ENCODE results near the gene DHX38. TPM values are rescaled to one million over a fixed set of nuclear protein-coding genes. Genes with fewer than 3 reads are reported as not detected.
A peak's percentile ranks its signal among the peaks of the same experiment; 100 is the strongest.

DHX38 gene
- polyA plus RNA-seq, 4 donors = 40.6 to 63.7 (median 55.9) TPM

DNA sequence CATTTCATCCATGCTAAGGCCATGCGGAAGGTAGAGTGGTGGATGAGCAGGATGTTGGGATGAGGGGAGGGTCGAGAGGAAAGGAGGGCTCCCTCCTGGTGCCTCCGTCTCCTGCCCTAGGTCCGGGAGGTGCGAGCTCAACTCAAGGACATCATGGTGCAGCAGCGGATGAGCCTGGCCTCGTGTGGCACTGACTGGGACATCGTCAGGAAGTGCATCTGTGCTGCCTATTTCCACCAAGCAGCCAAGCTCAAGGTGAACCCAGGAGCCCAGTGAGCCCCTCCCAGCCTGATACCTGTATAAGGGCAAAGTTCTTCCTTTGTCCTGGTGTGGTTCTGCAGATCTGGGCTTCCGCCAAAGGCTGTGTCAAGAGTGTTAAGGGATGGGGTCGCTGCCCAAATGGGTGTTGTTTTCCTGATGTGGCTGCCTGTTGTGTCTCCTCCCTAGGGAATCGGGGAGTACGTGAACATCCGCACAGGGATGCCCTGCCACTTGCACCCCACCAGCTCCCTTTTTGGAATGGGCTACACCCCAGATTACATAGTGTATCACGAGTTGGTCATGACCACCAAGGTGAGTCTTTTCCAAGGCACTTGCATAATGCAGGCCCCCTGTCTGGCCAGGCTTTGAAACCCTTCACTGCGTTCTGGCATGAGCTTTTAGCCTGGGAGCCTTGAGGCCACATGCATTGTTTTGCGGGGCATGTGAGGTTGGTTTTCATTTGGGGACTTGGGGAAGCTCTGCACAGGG lies 14.9 kb downstream of the DHX38 start:
- DNase-seq (peak in 1 of 2 donors; percentile 36), FAIRE-seq (no peak)
- no peak overlapping the region for H3K27ac ChIP-seq (ENCODE audit: low read depth in 1 of 3, low read length in 2 of 3)
- no peaks in the 10 kb centered on the region for H3K27me3 ChIP-seq (ENCODE audit: control insufficient read depth in 3 of 3, insufficient read depth in 3 of 3, low read length in 3 of 3)
- WGBS, 3 donors = 74 to 80% (median 77%) methylated on average over 16 of the region's 16 CpGs
- peaks cover 27 to 94% (median 54%) of the 10 kb centered on the region in 3 donors for H3K36me3 ChIP-seq (ENCODE audit: control insufficient read depth in 3 of 3, insufficient read depth in 2 of 3, low read depth in 1 of 3, low read length in 3 of 3)
- H3K4me3 ChIP-seq (ENCODE audit: low read depth in 1 of 3, low read length in 3 of 3) = no peak overlapping the region
- no peaks in the 10 kb centered on the region for H3K4me1 ChIP-seq (ENCODE audit: control insufficient read depth in 3 of 3, insufficient read depth in 2 of 3, low read depth in 1 of 3, low read length in 2 of 3)
- H3K9me3 ChIP-seq (ENCODE audit: control insufficient read depth in 2 of 2, insufficient read depth in 1 of 2, low read depth in 1 of 2, low read length in 1 of 2) = peaks cover 0 to 10% of the 10 kb centered on the region in 2 donors

- FAIRE-seq = no peak
- WGBS, 3 donors = 96 to 98% (median 97%) methylated on average over 12 of the region's 12 CpGs
- no peak overlapping the region for H3K4me3 ChIP-seq (ENCODE audit: low read depth in 1 of 3, low read length in 3 of 3)
- DNase-seq = no peak
- peaks cover 27 to 87% (median 48%) of the 10 kb centered on the region in 3 donors for H3K36me3 ChIP-seq (ENCODE audit: control insufficient read depth in 3 of 3, insufficient read depth in 2 of 3, low read depth in 1 of 3, low read length in 3 of 3)
- no peaks in the 10 kb centered on the region for H3K4me1 ChIP-seq (ENCODE audit: control insufficient read depth in 3 of 3, insufficient read depth in 2 of 3, low read depth in 1 of 3, low read length in 2 of 3)
- peaks cover 0 to 10% of the 10 kb centered on the region in 2 donors for H3K9me3 ChIP-seq (ENCODE audit: control insufficient read depth in 2 of 2, insufficient read depth in 1 of 2, low read depth in 1 of 2, low read length in 1 of 2)
- no peaks in the 10 kb centered on the region for H3K27me3 ChIP-seq (ENCODE audit: control insufficient read depth in 3 of 3, insufficient read depth in 3 of 3, low read length in 3 of 3)
- H3K27ac ChIP-seq (ENCODE audit: low read depth in 1 of 3, low read length in 2 of 3) = no peak overlapping the region
These were observed 15.7 kb downstream of the DHX38 start for GRCh38 chr16:72109300-72109699.

DNA sequence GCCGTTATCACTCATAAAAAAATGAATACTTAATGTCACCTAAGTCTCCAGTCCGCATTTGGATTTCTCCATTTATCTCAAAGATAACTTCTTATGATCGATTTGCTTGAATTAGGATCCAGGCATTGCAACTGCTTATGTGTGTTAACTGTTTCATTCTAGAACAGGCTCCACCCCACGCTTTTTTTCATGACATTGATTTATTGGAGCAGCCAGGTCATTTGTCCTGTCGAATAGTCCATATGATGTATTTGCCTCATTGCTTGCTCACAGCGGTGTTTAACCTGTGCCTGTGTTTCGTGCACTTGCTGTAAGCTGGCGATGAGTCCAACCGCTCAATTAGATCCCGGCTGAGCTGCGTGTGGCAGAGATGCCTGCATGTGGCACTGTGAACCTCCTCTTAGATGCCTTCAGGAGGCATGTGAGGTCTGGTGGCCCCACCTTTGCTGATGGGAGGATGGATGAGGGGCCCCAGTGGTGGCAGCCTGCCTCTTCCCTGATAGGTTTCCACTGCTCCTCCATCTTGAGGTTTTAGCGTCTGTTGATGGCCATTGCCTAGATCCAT lies 16.4 kb downstream of the DHX38 start:
- DNase-seq (no peak), FAIRE-seq (no peak)
- peaks cover 22 to 79% (median 48%) of the 10 kb centered on the region in 3 donors for H3K36me3 ChIP-seq (ENCODE audit: control insufficient read depth in 3 of 3, insufficient read depth in 2 of 3, low read depth in 1 of 3, low read length in 3 of 3)
- no peaks in the 10 kb centered on the region for H3K4me1 ChIP-seq (ENCODE audit: control insufficient read depth in 3 of 3, insufficient read depth in 2 of 3, low read depth in 1 of 3, low read length in 2 of 3)
- no peak overlapping the region for H3K27ac ChIP-seq (ENCODE audit: low read depth in 1 of 3, low read length in 2 of 3)
- peaks cover 0 to 10% of the 10 kb centered on the region in 2 donors for H3K9me3 ChIP-seq (ENCODE audit: control insufficient read depth in 2 of 2, insufficient read depth in 1 of 2, low read depth in 1 of 2, low read length in 1 of 2)
- 93 to 96% (median 95%) methylated on average over 12 of the region's 12 CpGs for WGBS, 3 donors
- H3K4me3 ChIP-seq (ENCODE audit: low read depth in 1 of 3, low read length in 3 of 3) = no peak overlapping the region
- no peaks in the 10 kb centered on the region for H3K27me3 ChIP-seq (ENCODE audit: control insufficient read depth in 3 of 3, insufficient read depth in 3 of 3, low read length in 3 of 3)

GRCh38 chr16:72110662-72111615 lies 17.3 kb downstream of the DHX38 start:
- no peak overlapping the region for H3K4me3 ChIP-seq (ENCODE audit: low read depth in 1 of 3, low read length in 3 of 3)
- DNase-seq (no peak), FAIRE-seq (no peak)
- 97 to 98% (median 97%) methylated on average over 23 of the region's 23 CpGs for WGBS, 3 donors
- peaks cover 20 to 71% (median 41%) of the 10 kb centered on the region in 3 donors for H3K36me3 ChIP-seq (ENCODE audit: control insufficient read depth in 3 of 3, insufficient read depth in 2 of 3, low read depth in 1 of 3, low read length in 3 of 3)
- peaks cover 0 to 10% of the 10 kb centered on the region in 2 donors for H3K9me3 ChIP-seq (ENCODE audit: control insufficient read depth in 2 of 2, insufficient read depth in 1 of 2, low read depth in 1 of 2, low read length in 1 of 2)
- H3K4me1 ChIP-seq (ENCODE audit: control insufficient read depth in 3 of 3, insufficient read depth in 2 of 3, low read depth in 1 of 3, low read length in 2 of 3) = no peaks in the 10 kb centered on the region
- no peaks in the 10 kb centered on the region for H3K27me3 ChIP-seq (ENCODE audit: control insufficient read depth in 3 of 3, insufficient read depth in 3 of 3, low read length in 3 of 3)
- H3K27ac ChIP-seq (ENCODE audit: low read depth in 1 of 3, low read length in 2 of 3) = peak overlapping the region in 1 of 3 donors; percentile 14

DNA sequence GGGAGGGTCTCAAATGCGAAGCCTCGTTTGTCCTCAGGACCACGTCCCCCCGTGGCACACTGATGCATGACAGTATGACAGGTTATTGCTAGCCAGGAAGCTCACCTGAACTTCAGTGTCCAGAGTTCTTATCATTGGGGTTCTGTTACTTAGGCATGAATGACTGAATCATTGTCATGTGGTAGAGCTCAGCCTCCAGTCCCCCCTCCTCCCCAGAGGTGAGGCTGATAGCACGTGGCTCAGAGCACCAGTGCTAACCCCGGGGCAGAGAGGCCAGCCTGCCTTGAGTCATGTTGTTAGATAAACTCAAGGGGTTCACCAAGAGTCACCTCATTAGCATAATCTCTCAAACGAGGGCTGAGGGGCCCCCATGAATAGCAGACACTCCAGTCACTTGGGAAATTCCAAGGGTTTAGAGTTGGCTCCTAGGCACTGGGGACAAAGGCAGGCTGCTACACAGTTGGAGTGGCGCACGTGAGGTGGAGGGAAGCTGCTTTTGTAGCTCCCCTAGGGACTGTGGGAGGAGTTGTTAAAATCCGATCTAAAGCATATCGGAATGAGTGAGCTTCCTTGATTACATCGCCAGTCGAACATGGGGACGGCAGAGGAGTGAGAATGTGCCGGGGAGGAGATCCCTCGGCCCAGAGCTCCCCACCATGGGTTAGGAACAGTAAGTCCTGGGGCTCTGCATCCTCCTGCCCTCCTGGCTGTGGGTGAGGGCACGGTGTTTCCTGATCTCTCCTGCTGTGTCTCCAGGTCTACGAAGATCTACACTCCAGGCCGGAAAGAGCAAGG lies 18.2 kb downstream of the DHX38 start:
- no peak for FAIRE-seq
- DNase-seq = peak in 1 of 2 donors; percentile 47
- WGBS, 3 donors = 81 to 86% (median 84%) methylated on average over 19 of the region's 19 CpGs
- peaks cover 0 to 10% of the 10 kb centered on the region in 2 donors for H3K9me3 ChIP-seq (ENCODE audit: control insufficient read depth in 2 of 2, insufficient read depth in 1 of 2, low read depth in 1 of 2, low read length in 1 of 2)
- H3K27me3 ChIP-seq (ENCODE audit: control insufficient read depth in 3 of 3, insufficient read depth in 3 of 3, low read length in 3 of 3) = no peaks in the 10 kb centered on the region
- no peaks in the 10 kb centered on the region for H3K4me1 ChIP-seq (ENCODE audit: control insufficient read depth in 3 of 3, insufficient read depth in 2 of 3, low read depth in 1 of 3, low read length in 2 of 3)
- peak overlapping the region in 1 of 3 donors; percentile 14 for H3K27ac ChIP-seq (ENCODE audit: low read depth in 1 of 3, low read length in 2 of 3)
- peaks cover 17 to 62% (median 39%) of the 10 kb centered on the region in 3 donors for H3K36me3 ChIP-seq (ENCODE audit: control insufficient read depth in 3 of 3, insufficient read depth in 2 of 3, low read depth in 1 of 3, low read length in 3 of 3)
- H3K4me3 ChIP-seq (ENCODE audit: low read depth in 1 of 3, low read length in 3 of 3) = no peak overlapping the region

- WGBS, 3 donors = 96% methylated on average over 15 of the region's 15 CpGs
- no peak for FAIRE-seq
- peaks cover 16 to 56% (median 37%) of the 10 kb centered on the region in 3 donors for H3K36me3 ChIP-seq (ENCODE audit: control insufficient read depth in 3 of 3, insufficient read depth in 2 of 3, low read depth in 1 of 3, low read length in 3 of 3)
These were observed 18.8 kb downstream of the DHX38 start for GRCh38 chr16:72112452-72112792.

GRCh38 chr16:72112906-72113615 lies 19.4 kb downstream of the DHX38 start:
- Histone ChIP-seq H3K4me1 (ENCODE audit: control insufficient read depth in 3 of 3, insufficient read depth in 2 of 3, low read depth in 1 of 3, low read length in 2 of 3) (no peaks in the 10 kb centered on the region), H3K36me3 (ENCODE audit: control insufficient read depth in 3 of 3, insufficient read depth in 2 of 3, low read depth in 1 of 3, low read length in 3 of 3) (peaks cover 13 to 50% (median 32%) of the 10 kb centered on the region in 3 donors), H3K9me3 (ENCODE audit: control insufficient read depth in 2 of 2, insufficient read depth in 1 of 2, low read depth in 1 of 2, low read length in 1 of 2) (peaks cover 0 to 10% of the 10 kb centered on the region in 2 donors), H3K27me3 (ENCODE audit: control insufficient read depth in 3 of 3, insufficient read depth in 3 of 3, low read length in 3 of 3) (no peaks in the 10 kb centered on the region), H3K27ac (ENCODE audit: low read depth in 1 of 3, low read length in 2 of 3) (no peak overlapping the region), H3K4me3 (ENCODE audit: low read depth in 1 of 3, low read length in 3 of 3) (no peak overlapping the region)
- no peak for FAIRE-seq
- WGBS, 3 donors = 72 to 90% (median 78%) methylated on average over 7 of the region's 7 CpGs
- no peak for DNase-seq

More at GRCh38 chr16:72112452-72112792, 18.8 kb downstream of the DHX38 start:
- Histone ChIP-seq H3K4me1 (ENCODE audit: control insufficient read depth in 3 of 3, insufficient read depth in 2 of 3, low read depth in 1 of 3, low read length in 2 of 3) (no peaks in the 10 kb centered on the region), H3K27me3 (ENCODE audit: control insufficient read depth in 3 of 3, insufficient read depth in 3 of 3, low read length in 3 of 3) (no peaks in the 10 kb centered on the region), H3K27ac (ENCODE audit: low read depth in 1 of 3, low read length in 2 of 3) (no peak overlapping the region), H3K9me3 (ENCODE audit: control insufficient read depth in 2 of 2, insufficient read depth in 1 of 2, low read depth in 1 of 2, low read length in 1 of 2) (peaks cover 0 to 10% of the 10 kb centered on the region in 2 donors), H3K4me3 (ENCODE audit: low read depth in 1 of 3, low read length in 3 of 3) (no peak overlapping the region)
- DNase-seq = no peak
